Muscle of leg (tissue), 16 donors: ENCODE measurements around the gene HYAL2. TPM values are rescaled to one million over a fixed set of nuclear protein-coding genes. Genes with fewer than 3 reads are reported as not detected.

Source experiments
- DNase-seq: peaks from one replicate; pipeline ENCODE4 v3.0.0; 2013
- H3K27ac ChIP-seq: one replicate; pipeline ENCODE4 v1.5.1; 2013; ENCODE audit warnings: mild to moderate bottlenecking, low read length, control low read depth
- H3K27me3 ChIP-seq: one replicate; pipeline ENCODE4 v1.6.1; 2013; ENCODE audit warnings: low read length; ENCODE audit not compliant: control insufficient read depth, insufficient read depth
- H3K36me3 ChIP-seq: one replicate; pipeline ENCODE4 v1.6.1; 2013; ENCODE audit warnings: low read length; ENCODE audit not compliant: control insufficient read depth, insufficient read depth
- H3K4me1 ChIP-seq: one replicate; pipeline ENCODE4 v1.6.1; 2013; ENCODE audit warnings: low read length; ENCODE audit not compliant: control insufficient read depth, insufficient read depth
- H3K4me3 ChIP-seq: one replicate; pipeline ENCODE4 v1.5.1; 2013; ENCODE audit warnings: low read length, control low read depth
- H3K9me3 ChIP-seq: replicated peaks from 2 replicates; pipeline ENCODE4 v1.6.1; 2013; ENCODE audit warnings: low read depth, low read length; ENCODE audit not compliant: control insufficient read depth
- WGBS: methylation state at CpG from one replicate; pipeline ENCODE4 v1.1.5; 2013; ENCODE audit warnings: missing lambda C conversion rate; ENCODE audit not compliant: insufficient coverage; 5-methylcytosine and 5-hydroxymethylcytosine counted together
- long read RNA-seq, 11 donors: transcript quantifications; one replicate each; lab custom pipeline, GENCODE V29; 2026
- polyA plus RNA-seq, 8 donors: library from polyadenylated mRNA; unstranded; fragments of 120-200 nt; gene quantifications; one replicate each; pipeline versions ENCODE4 v1.2.1 to v1.2.3, GENCODE V29; 2013; ENCODE audit warnings: inconsistent platforms in 1 of 8, low replicate concordance in 1 of 8; ENCODE audit not compliant: insufficient read length in 8 of 8, insufficient read depth in 1 of 8
- total RNA-seq: library from RNA; stranded (reverse); fragments of 120-200 nt; gene quantifications from one replicate; pipeline ENCODE4 v1.2.4, GENCODE V29; 2013

Gene HYAL2, protein sequence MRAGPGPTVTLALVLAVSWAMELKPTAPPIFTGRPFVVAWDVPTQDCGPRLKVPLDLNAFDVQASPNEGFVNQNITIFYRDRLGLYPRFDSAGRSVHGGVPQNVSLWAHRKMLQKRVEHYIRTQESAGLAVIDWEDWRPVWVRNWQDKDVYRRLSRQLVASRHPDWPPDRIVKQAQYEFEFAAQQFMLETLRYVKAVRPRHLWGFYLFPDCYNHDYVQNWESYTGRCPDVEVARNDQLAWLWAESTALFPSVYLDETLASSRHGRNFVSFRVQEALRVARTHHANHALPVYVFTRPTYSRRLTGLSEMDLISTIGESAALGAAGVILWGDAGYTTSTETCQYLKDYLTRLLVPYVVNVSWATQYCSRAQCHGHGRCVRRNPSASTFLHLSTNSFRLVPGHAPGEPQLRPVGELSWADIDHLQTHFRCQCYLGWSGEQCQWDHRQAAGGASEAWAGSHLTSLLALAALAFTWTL
- 51.6 TPM for total RNA-seq
- 10 to 100 TPM; 34.3 to 49.5 (median 46.9) TPM for polyA plus RNA-seq
- long read RNA-seq, donor 1, transcript HYAL2-202 (4 exons, 2,136 nt), result major isoform, 6 of 10 reads
- long read RNA-seq, donor 1, partial matches to known transcripts, result 0 of 10 reads
- long read RNA-seq, donor 1, other reads (novel, unspliced or antisense), result 0 of 10 reads
- long read RNA-seq, donor 2, partial matches to known transcripts, result 0 of 2 reads
- long read RNA-seq, donor 2, other reads (novel, unspliced or antisense), result 0 of 2 reads
- long read RNA-seq, donor 3, full-length matches to known transcripts, result 24 of 24 reads
- long read RNA-seq, donor 3, partial matches to known transcripts, result 0 of 24 reads
- long read RNA-seq, donor 3, other reads (novel, unspliced or antisense), result 0 of 24 reads
- long read RNA-seq, donor 4, full-length matches to known transcripts, result 25 of 25 reads
- long read RNA-seq, donor 4, partial matches to known transcripts, result 0 of 25 reads
- long read RNA-seq, donor 4, other reads (novel, unspliced or antisense), result 0 of 25 reads
- long read RNA-seq, donor 5, full-length matches to known transcripts, result 50 of 50 reads
- long read RNA-seq, donor 5, partial matches to known transcripts, result 0 of 50 reads
- long read RNA-seq, donor 5, other reads (novel, unspliced or antisense), result 0 of 50 reads
- long read RNA-seq, donor 6, full-length matches to known transcripts, result 23 of 28 reads
- long read RNA-seq, donor 6, partial matches to known transcripts, result 5 of 28 reads
- long read RNA-seq, donor 6, other reads (novel, unspliced or antisense), result 0 of 28 reads
- long read RNA-seq, donor 7, full-length matches to known transcripts, result 34 of 46 reads
- long read RNA-seq, donor 7, partial matches to known transcripts, result 12 of 46 reads
- long read RNA-seq, donor 7, other reads (novel, unspliced or antisense), result 0 of 46 reads
- long read RNA-seq, donor 8, full-length matches to known transcripts, result 16 of 16 reads
- long read RNA-seq, donor 8, partial matches to known transcripts, result 0 of 16 reads
- long read RNA-seq, donor 8, other reads (novel, unspliced or antisense), result 0 of 16 reads
- long read RNA-seq, donor 9, full-length matches to known transcripts, result 21 of 21 reads
- long read RNA-seq, donor 9, partial matches to known transcripts, result 0 of 21 reads
- long read RNA-seq, donor 9, other reads (novel, unspliced or antisense), result 0 of 21 reads
- long read RNA-seq, donor 10, full-length matches to known transcripts, result 36 of 36 reads
- long read RNA-seq, donor 10, partial matches to known transcripts, result 0 of 36 reads
- long read RNA-seq, donor 10, other reads (novel, unspliced or antisense), result 0 of 36 reads
- long read RNA-seq, donor 11, full-length matches to known transcripts, result 25 of 25 reads
- long read RNA-seq, donor 11, partial matches to known transcripts, result 0 of 25 reads
- long read RNA-seq, donor 11, other reads (novel, unspliced or antisense), result 0 of 25 reads

DNA sequence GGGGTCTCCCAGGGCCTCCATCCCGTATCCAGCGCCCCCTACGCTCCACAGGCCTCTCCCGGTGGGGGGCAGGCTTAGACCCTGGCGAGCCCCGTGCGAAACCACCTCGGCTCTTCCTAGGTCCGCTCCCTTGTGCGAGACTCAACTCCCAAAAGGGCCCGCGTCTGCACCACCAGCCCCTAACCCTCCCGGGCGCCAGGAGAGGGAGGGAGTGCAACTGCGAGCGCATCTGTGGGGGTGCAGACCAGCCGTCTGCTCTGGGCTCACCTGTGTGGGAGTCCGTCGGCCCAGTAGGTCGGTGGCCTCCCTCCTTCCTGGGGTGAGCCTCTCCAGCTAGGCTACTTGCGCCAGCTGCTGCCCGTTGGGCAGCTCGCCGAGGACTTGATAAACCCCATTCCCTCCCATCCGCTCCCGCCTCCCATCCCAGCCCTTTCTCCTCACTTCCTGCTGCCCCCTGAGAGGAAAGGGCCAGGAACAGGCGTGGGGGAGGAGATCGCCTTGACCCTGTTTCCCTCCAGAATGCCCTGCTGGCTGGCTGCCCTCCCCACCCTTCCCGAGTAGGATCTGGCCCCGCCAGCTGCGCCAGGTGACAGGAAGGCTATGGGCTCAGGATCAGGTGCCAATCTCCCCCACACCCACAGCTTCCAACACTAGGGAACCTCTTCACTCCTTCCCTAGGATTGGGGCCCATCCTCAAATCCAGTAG is at the start of gene HYAL2:
HYAL2 (minus strand) TSS at position 360 of the 706 bp plus-strand sequence. CDS start 2,256 bp downstream, outside the sequence.
- peak; percentile 51 for DNase-seq
- no peaks in the 10 kb centered on the region for H3K27me3 ChIP-seq
- peaks cover 73% of the 10 kb centered on the region for H3K4me1 ChIP-seq

DNA sequence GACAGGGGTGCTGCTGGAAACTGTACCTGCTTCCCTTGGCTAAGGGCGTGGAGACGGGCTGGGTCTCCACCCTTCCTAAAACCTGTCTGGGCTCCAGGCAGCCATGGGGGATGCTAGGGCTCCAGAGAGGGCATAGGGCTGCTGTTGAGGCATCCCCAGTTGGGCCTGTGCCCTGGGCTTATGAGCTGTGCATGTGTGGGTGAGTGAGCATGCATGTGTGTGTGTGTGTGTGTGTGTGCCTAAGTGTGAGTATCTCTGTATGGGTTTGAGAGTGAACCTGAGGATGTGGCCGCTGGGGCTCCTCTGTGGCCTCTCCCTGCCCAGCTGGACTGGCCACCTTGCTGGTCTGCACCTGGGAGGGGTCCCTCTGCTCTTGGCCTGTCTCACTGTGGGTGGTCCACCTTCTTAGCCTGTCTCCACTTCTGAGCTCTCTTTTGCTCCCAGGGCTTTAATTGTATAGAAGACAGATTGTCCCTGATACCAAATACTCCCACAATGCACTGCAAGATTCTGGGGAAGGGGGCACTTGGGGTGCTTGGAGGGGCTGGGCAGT is 48.7 kb upstream of the HYAL2 start:
- WGBS, result 74% methylated on average over 2 of the region's 3 CpGs
- no peak for DNase-seq
- H3K4me3 ChIP-seq, result no peak overlapping the region
- no peaks in the 10 kb centered on the region for H3K36me3 ChIP-seq
- H3K27ac ChIP-seq, result no peak overlapping the region
- peaks cover 40% of the 10 kb centered on the region for H3K4me1 ChIP-seq
- no peaks in the 10 kb centered on the region for H3K9me3 ChIP-seq
- H3K27me3 ChIP-seq, result no peaks in the 10 kb centered on the region

More for the DNA sequence above, at the start of gene HYAL2:
- Histone ChIP-seq H3K9me3 (no peaks in the 10 kb centered on the region), H3K4me3 (peak within 1 kb of the TSS; percentile 74), H3K36me3 (peaks cover 40% of the 10 kb centered on the region), H3K27ac (peak within 1 kb of the TSS; percentile 96)
- 29% methylated on average over 11 of the region's 31 CpGs for WGBS

DNA sequence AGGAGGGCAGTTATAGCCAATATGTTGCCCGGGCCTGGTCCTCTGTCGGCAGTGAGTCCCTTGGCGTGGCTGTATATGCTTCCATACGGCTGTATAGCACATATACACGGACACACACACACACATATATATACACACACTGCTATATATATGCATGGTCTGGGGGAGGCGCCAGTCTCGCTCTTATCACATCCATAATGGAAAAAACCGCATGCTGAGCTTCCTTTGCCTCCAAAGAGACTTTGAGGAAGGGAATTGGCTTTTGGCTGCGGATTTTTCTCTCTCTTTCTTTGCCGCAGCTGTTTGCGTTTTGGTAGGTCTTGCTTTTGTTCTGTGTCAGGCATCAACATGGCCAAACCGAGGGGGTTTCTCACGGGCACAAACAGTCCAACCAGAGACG is 48.0 kb upstream of the HYAL2 start:
- 37% methylated on average over 4 of the region's 14 CpGs for WGBS
- no peak overlapping the region for H3K4me3 ChIP-seq
- H3K36me3 ChIP-seq, result no peaks in the 10 kb centered on the region
- H3K4me1 ChIP-seq, result peaks cover 41% of the 10 kb centered on the region
- peak; percentile 88 for DNase-seq
- no peaks in the 10 kb centered on the region for H3K9me3 ChIP-seq
- peaks cover under 1% of the 10 kb centered on the region for H3K27me3 ChIP-seq
- H3K27ac ChIP-seq, result no peak overlapping the region

DNA sequence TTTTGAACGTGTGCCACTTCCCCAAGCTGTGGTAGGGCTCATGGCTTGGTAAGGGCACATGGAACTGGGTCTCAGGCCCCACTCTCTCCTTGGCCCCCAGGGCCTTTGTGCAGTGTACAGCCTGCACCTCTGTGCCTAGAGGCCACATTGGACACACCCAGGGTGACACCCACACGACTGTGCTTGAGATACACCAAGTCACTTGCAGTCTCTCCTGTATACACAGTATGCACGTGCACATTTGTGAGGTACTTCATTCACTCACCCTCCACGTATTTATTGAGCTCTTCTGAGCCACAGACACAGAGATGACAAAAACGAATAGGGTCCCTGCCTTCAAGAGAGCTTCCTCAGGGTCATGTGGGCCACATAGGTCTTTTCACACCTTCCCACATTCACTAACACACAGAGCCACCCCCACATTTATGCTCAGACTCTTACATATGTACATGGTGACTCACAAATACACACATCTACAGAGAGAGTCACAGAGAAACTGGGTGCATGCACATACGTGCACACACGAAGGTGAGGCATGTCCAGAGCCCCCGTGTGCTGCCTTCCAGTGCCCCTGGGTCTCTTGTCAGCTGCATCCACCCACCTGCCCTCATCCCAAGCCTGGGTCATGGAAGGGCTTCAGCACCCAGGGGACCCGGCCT is 46.6 kb upstream of the HYAL2 start:
- H3K4me1 ChIP-seq, result peaks cover 52% of the 10 kb centered on the region
- DNase-seq, result no peak
- peaks cover 3% of the 10 kb centered on the region for H3K27me3 ChIP-seq
- no peak overlapping the region for H3K4me3 ChIP-seq
- WGBS, result 76% methylated on average over 8 of the region's 9 CpGs
- H3K27ac ChIP-seq, result no peak overlapping the region
- H3K36me3 ChIP-seq, result no peaks in the 10 kb centered on the region
- no peaks in the 10 kb centered on the region for H3K9me3 ChIP-seq

DNA sequence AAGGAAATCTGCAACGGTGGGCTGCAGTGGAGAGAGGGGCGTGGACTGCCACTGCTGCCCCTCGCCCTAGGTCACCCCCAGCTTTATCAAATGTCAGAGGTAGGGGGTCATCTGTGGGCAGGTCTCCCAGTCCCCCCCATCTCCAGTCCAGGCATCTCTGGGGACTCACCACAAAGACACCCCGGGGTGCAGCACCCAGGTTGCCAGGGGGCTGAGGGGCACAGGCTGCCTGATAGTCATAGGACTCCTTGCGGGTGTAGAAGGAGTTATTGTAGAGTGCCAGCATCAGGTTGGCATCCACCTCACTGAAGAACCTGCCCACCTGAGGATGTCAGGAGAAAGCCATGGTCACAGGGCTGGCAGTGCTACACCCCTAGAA is 43.3 kb upstream of the HYAL2 start:
- H3K9me3 ChIP-seq, result no peaks in the 10 kb centered on the region
- H3K27me3 ChIP-seq, result peaks cover 3% of the 10 kb centered on the region
- peaks cover 40% of the 10 kb centered on the region for H3K4me1 ChIP-seq
- DNase-seq, result no peak
- no peak overlapping the region for H3K27ac ChIP-seq
- 100% methylated on average over 1 of the region's 5 CpGs for WGBS
- H3K36me3 ChIP-seq, result no peaks in the 10 kb centered on the region
- H3K4me3 ChIP-seq, result no peak overlapping the region

DNA sequence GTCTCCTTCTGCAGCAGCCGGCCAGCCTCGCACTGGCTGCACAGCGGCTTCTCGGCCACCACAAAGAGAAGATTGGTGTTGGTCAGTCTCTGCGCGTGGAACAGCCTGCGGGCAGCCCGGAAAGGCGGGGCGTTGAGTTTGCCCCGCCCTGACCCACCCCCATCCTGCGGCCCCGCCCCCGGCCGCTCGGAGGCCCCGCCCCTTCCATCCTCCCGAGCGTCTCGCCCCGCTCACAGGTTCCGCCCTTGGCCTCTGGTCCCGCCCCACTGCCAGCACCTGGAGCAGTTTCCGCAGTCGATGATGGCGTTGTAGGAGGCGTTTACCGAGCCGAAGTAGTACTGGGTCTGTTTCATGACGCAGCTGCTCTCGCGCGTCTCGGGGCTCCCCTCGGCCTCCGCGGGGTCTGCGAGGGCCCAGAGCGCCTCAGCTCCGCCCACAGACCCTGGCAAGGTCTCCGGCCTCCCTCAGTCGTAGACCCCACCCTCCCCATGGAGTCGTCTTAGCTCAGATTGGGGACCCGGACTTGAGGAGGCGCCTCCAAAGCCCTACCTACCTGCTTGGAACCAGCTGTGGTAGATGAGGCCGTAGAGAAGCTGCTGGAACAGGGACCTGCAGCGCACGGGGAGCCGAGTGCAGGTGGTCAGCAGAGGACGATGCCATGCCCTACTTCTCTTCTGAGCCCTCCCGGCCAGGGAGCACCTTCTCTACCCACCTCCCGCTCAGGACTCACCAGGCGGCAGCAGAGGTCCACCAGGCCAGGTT is 42.7 kb upstream of the HYAL2 start:
- DNase-seq, result peak; percentile 85
- peak overlapping the region; percentile 51 for H3K27ac ChIP-seq

DNA sequence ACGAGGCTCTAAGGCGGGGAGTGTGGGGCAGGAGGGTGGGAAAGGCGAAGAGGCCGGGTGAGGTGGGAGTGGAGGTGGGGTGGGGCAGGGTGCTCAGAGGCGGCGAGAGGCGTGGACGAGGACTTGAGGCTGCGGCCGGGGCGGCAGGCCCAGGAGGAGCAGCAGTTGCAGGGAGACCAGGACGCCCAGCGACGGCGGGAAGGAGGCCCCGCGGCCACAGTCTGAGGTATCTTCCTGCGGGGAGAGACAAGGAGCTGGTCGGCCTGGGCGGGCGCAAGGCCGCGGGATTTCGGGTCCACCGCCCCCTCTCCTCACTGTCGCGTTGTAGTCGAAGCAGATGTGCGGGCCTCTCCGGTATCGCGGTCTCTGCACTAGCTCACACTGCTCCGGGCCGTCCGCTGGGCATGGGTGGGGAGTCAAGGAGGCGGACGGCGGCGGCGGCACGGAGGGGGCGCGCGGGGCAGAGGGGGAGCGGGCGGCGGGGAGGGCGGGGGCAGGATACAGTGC is 42.1 kb upstream of the HYAL2 start:
- Histone ChIP-seq H3K27ac (peak overlapping the region; percentile 35), H3K4me3 (peak overlapping the region; percentile 44), H3K36me3 (no peaks in the 10 kb centered on the region), H3K4me1 (peaks cover 40% of the 10 kb centered on the region), H3K27me3 (peaks cover 3% of the 10 kb centered on the region), H3K9me3 (no peaks in the 10 kb centered on the region)
- DNase-seq, result no peak
- 6% methylated on average over 47 of the region's 48 CpGs for WGBS

More for the DNA sequence above, 42.7 kb upstream of the HYAL2 start:
- H3K4me3 ChIP-seq, result peak overlapping the region; percentile 44
- no peaks in the 10 kb centered on the region for H3K9me3 ChIP-seq
- H3K36me3 ChIP-seq, result no peaks in the 10 kb centered on the region
- WGBS, result 2% methylated on average over 42 of the region's 53 CpGs
- peaks cover 3% of the 10 kb centered on the region for H3K27me3 ChIP-seq
- peaks cover 38% of the 10 kb centered on the region for H3K4me1 ChIP-seq
